HG03196 (cell line): ENCODE data around the gene RARB.

Experiments
- ATAC-seq: cut with Tn5 transposase; IDR thresholded peaks from one replicate; pipeline ENCODE4 v1.9.1; 2021; ENCODE audit not compliant: unreplicated experiment

Gene RARB

GRCh38 chr3:25547103-25547502 lies 119.0 kb downstream of the RARB start:
- no peak for ATAC-seq

- no peak for ATAC-seq
Observed at GRCh38 chr3:25547943-25548674, 120.0 kb downstream of the RARB start.

GRCh38 chr3:25548836-25549235 lies 120.8 kb downstream of the RARB start:
- no peak for ATAC-seq

- ATAC-seq = no peak
Observed at GRCh38 chr3:25552251-25552650, 124.2 kb downstream of the RARB start.

DNA sequence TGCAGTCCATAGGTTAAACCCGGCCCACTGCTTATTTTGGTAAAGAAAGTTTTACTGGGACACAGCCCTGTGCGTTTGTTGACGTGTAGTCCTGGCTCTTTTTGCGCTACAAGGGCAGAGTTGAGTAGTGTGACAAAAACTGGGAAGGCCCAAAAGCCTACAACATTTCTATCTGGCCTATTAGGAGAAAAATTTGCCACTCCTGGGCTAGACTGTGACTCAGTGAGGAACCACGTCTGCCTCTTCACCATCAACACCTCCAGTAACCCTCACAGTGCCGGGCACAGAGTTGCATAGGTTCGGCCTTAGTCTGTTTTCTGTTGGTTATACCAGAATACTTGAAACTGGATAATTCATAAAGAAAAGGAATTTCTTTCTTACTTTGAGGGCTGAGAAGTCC lies 126.3 kb downstream of the RARB start:
- ATAC-seq = no peak

- ATAC-seq = no peak
Observed at GRCh38 chr3:25555695-25556437, 127.8 kb downstream of the RARB start.

- no peak for ATAC-seq
Observed at GRCh38 chr3:25556447-25556846, 128.4 kb downstream of the RARB start.

GRCh38 chr3:25557694-25558093 lies 129.6 kb downstream of the RARB start:
- ATAC-seq = no peak

DNA sequence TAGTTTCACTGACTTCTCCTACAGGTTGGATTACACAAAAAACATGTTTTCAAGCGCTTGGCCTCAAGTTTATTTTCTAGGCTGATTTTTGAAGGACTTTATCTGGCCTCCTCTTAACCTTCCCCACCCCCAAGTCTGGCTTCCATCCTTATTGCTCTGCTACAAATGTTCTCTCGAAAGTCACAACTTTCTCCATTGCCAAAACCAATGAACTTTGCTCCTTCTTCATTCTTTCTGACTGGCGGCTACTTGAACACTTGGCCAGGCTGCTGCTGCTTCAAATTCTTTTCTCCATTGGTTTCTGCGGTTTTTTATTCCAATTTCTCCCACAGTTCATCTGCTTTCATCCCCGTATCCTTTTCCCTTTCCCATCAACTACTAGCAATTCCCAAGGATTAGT lies 130.1 kb downstream of the RARB start:
- no peak for ATAC-seq

- no peak for ATAC-seq
Observed at GRCh38 chr3:25558796-25559195, 130.7 kb downstream of the RARB start.

DNA sequence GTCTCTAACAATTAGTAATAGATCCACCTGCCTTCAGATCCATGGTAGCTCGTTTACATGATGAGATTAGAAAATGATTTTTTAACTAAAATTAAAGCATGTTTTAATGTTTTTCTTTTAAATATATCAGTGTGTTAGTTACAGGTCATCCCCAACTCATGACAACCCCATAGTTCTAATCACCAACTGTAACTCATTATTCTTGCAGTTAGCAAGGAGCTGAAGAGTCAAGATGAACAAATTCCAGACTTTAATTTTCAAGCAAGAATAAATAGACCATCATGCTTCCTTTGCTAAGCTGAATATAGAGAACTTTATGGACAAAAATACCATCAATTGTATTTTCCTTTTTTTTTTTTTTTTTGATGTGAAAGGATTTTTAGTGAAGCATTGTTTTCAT lies 135.5 kb downstream of the RARB start:
- ATAC-seq = no peak

DNA sequence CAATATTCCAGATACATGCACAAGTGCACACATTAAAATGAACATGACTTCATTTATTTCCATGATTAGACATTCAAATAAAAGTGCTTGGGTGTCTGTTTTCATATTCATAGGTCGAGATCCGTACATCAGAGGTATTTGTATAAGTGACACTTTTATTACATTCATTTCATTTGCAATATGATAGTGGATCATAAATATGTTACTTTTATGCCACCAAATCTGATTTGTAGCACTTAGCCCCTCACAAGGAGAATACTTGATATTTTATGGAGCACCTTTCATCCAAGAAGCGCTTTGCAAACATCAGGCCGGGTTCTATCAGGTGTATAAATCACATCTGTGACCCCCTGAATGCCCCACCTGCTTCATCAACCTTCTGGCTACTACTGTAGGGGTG lies 136.0 kb downstream of the RARB start:
- no peak for ATAC-seq

- ATAC-seq = no peak
Observed at GRCh38 chr3:25565807-25566206, 137.7 kb downstream of the RARB start.

DNA sequence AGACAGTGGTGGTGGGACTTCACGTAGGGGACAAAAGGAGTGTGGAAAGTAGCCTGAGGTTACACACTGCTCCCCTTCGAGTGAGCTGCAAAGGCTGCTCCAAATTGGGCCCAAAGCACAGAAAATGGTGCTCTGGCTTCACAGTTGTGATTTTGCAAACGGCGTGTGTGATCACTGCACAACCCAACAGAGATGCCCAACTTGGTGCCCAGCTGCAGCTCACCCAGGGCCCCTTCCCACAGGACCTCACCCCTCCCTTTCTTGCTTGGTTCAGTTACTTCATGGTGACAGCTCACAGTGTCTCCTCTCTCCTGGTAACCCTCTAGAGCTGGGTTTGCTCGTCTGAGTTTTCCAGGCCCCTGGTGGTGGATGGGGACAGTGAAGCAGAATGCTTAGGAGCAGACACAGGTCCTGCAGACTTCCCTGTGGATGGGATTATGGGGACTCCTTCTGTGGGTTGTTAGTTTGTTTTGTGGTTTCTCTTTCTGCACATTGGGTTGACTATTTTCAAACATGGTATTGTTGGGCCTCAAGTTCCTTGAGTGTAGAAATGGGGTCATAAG lies 138.4 kb downstream of the RARB start:
- ATAC-seq = no peak

GRCh38 chr3:25567388-25567787 lies 139.3 kb downstream of the RARB start:
- no peak for ATAC-seq

DNA sequence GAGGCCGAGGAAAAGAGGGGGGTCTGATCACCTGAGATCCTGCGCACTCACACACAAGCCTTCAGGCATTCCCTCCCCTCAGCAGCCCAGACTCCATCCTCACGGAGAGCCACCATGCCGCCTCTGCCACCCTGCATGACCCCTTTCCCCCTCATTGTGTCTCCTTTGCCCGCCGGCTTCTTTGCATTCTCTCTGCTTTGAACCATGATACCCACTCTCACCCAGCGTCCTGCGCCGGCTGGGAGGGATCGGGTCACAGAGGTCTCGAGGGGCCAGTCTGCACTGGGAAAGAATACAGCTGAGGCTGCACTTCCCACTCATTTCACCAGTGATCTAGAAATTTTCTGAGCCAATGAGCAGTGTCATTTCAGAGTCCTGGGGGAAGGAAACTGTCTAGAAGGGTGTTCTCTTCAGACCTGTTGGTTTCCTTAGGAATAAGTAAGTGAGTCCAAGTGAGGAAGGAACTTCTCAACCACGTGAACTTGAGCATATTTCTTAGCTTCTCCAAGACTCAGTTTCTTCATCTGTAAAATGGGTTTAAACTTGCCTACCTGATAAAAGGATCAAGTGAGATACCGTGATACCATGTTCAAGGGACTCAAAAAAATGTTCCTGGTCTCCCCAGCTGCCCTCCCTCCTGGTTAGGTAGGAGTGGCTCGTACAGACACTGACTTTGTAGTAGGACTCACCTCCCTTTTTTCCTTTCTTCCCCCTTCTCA lies 139.9 kb downstream of the RARB start:
- no peak for ATAC-seq

DNA sequence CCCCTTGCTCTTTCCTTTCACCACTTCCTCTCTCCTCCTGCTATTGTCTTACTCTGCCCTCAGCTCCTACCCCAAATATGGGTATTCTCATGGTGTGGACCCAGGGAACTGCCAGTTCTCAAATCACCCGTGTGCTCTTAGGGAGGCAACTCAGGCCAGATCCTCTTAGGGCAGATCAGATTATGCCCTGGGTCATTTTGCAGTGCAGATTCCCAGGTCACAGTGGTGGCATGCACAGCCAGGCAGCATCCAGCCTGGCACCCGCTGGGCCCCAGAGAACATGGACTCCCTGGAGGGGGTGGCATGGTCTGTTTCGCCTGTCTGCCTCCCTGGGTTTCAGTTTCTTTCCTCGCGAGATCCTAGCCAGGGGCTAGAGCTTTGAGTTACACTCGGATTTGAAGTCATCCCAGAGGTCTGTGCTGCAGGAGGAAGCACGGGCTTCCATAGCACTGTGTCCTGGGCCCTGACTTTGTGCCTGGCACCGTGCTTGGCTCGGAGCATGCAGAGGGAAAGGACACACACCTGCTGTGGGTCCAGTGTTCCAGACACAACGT lies 140.5 kb downstream of the RARB start:
- no peak for ATAC-seq

GRCh38 chr3:25571285-25571684 lies 143.2 kb downstream of the RARB start:
- no peak for ATAC-seq

GRCh38 chr3:25572336-25572735 lies 144.3 kb downstream of the RARB start:
- ATAC-seq = no peak

GRCh38 chr3:25572919-25573385 lies 144.9 kb downstream of the RARB start:
- ATAC-seq = no peak
